PFSK-1 (cell line): Measurements from ENCODE around the gene MAGOH. TPM values are rescaled to one million over a fixed set of nuclear protein-coding genes. Genes with fewer than 3 reads are reported as not detected.
A peak's percentile ranks its signal among the peaks of the same experiment; 100 is the strongest.

ENCODE experiments used
- FOXP2 ChIP-seq: optimal IDR thresholded peaks from 2 replicates; pipeline ENCODE3; 2011; ENCODE audit warnings: borderline replicate concordance, control low read depth, inconsistent platforms; ENCODE audit not compliant: insufficient read depth; ENCODE audit errors: extremely low read length, extremely low read depth
- POLR2AphosphoS5 ChIP-seq: IDR thresholded peaks from 2 replicates; pipeline ENCODE4 v1.6.1; 2012; ENCODE audit warnings: low read depth, mild to moderate bottlenecking, control low read depth, low read length, moderate library complexity
- SIN3A ChIP-seq: IDR thresholded peaks from 2 replicates; pipeline ENCODE4 v1.6.1; 2012; ENCODE audit warnings: mild to moderate bottlenecking, low read length, moderate library complexity, borderline replicate concordance; ENCODE audit not compliant: insufficient read depth
- TAF1 ChIP-seq: IDR thresholded peaks from 2 replicates; pipeline ENCODE4 v1.6.1; 2012; ENCODE audit warnings: low read length, control low read depth, borderline replicate concordance; ENCODE audit not compliant: insufficient read depth
- polyA plus RNA-seq: library from polyadenylated mRNA; unstranded; fragments of >200 nt; gene quantifications from one replicate; pipeline ENCODE4 v1.2.1, GENCODE V29; 2012; ENCODE audit warnings: low read depth, missing spikeins; ENCODE audit not compliant: insufficient read length
- TF ChIP-seq, protein P1 (sequence below), 2 experiments: IDR thresholded peaks; 2 replicates each; pipeline versions ENCODE4 v1.6.1 to v1.8.0; 2011 to 2012; ENCODE audit warnings: low read depth in 2 of 2, low read length in 2 of 2, control low read depth in 1 of 2, inconsistent platforms in 1 of 2, mild to moderate bottlenecking in 1 of 2, moderate library complexity in 1 of 2; ENCODE audit not compliant: insufficient read depth in 1 of 2

MAGOH gene
- polyA plus RNA-seq: 42.3 TPM

DNA sequence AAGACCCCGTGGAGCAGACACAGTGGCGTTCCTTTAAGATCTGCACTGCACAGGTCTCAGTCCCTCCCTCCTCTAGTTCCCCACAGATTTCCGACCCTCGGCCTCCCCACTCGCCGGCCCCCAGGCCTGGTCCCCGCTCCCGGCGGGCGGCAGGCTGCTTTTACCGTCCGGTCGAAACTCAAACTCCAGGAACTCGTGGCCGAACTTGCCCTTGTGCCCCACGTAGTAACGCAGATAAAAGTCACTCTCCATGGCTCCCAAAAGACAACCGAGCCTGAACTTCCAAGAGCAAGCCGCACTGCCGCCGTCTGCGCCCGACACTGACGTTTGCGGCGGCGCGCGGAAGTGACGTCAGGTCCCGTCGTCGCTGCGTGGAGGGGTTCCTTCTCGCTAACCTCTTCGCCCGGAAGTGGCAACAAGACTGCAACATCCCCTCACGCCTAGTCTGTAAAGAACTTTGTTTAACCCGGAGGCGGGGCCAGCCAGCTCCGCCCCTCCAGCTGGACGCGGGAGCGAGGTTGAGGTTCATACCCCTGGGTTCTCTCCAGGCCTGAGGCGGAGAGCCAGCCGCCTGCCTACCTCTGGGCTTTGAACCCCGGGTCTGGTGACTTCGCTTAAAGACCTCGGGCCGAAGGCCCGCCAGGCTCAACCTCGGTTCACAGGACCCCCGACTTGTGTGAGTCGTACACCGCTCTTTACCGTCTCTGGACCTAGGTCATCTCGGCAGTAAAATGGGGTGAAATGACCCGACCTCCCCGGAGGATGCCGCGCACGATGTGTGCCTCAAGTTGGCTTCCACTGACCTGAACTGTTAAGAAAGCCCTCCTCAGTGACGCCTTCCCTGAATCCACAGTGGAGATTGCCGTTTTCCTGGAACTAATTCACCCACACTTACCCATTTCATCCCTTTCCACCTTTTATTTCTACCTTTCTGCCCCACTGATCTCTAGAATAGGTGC, at the start of gene MAGOH:
Gene MAGOH, minus strand, starts transcription at position 322 of the 959 bp plus-strand sequence. Its CDS starts 70 bp downstream, at position 252.
- TF ChIP-seq TAF1 (peak; percentile 76; the same call in 1 of the 2 replicates), FOXP2 (peak; percentile 87), POLR2AphosphoS5 (peak; percentile 79), SIN3A (no peak; the same call in 1 of the 2 replicates)
- TF ChIP-seq, protein P1, sequence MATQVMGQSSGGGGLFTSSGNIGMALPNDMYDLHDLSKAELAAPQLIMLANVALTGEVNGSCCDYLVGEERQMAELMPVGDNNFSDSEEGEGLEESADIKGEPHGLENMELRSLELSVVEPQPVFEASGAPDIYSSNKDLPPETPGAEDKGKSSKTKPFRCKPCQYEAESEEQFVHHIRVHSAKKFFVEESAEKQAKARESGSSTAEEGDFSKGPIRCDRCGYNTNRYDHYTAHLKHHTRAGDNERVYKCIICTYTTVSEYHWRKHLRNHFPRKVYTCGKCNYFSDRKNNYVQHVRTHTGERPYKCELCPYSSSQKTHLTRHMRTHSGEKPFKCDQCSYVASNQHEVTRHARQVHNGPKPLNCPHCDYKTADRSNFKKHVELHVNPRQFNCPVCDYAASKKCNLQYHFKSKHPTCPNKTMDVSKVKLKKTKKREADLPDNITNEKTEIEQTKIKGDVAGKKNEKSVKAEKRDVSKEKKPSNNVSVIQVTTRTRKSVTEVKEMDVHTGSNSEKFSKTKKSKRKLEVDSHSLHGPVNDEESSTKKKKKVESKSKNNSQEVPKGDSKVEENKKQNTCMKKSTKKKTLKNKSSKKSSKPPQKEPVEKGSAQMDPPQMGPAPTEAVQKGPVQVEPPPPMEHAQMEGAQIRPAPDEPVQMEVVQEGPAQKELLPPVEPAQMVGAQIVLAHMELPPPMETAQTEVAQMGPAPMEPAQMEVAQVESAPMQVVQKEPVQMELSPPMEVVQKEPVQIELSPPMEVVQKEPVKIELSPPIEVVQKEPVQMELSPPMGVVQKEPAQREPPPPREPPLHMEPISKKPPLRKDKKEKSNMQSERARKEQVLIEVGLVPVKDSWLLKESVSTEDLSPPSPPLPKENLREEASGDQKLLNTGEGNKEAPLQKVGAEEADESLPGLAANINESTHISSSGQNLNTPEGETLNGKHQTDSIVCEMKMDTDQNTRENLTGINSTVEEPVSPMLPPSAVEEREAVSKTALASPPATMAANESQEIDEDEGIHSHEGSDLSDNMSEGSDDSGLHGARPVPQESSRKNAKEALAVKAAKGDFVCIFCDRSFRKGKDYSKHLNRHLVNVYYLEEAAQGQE (IDR thresholded peaks at IDR 0.05; ENCODE audit: insufficient read depth in 1 of 2, low read depth in 2 of 2, low read length in 2 of 2): no peak

DNA sequence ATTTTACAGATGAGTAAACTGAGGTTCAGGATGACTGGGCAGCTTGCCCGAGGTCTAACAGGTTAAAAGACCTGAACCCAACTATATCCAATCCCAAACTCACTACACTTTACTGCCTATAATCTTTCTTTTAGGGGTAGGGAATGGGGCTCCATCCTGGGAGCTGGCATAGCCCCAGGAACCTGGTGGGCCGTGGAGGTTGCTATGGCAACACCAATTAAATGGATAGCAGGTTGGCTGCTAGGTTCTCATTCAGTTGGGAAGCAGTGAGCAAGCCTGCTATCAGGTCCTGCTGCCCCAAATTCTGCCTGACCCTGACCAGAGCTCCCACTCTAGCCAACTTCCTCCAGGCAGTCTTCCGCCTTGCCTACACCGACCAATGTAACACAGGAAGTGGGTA, 48.6 kb upstream of the MAGOH start:
- TF ChIP-seq FOXP2 (no peak), SIN3A (no peak), TAF1 (no peak), POLR2AphosphoS5 (no peak)
- TF ChIP-seq, protein P1 (IDR thresholded peaks at IDR 0.05; ENCODE audit: insufficient read depth in 1 of 2, low read depth in 2 of 2, low read length in 2 of 2): no peak

DNA sequence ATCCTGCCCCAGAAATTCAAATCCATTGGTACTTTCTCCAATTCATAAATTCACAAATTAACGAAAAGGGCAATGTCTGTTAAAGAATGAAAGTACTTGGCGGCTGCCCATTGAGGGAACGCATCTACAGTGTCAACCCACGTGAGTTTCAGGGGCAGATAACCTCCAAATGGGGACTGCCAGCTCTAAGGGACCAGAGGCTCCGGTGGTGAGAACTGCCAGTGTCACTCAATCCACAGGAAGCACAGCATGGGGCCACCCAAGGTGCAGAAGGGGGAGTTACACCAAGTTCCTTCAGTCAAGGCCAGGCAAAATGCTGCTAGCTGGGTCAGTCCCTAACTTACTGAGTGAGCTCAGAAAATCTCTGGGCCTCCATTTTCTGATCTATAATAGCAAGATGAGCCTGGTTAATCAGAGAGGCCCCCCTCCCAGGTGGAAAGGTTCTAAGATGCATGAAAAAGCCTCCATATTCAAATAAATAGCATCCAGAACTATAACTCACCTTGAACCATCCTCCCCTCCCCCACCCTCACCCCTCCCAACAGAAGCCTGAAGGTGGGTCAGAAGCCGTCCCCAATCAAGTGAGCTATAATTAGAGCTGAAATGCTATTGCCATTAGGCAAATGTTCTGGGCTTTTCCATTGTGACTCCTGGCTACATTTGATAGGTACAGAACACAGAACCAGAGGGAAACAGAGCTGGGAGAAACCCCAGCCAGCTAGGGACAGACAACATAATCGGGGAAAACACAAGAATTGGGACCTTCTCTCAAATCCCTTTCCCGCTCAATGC, 47.8 kb upstream of the MAGOH start:
- no peak for TF ChIP-seq FOXP2
- no peak for TF ChIP-seq TAF1
- TF ChIP-seq, protein P1 (IDR thresholded peaks at IDR 0.05; ENCODE audit: insufficient read depth in 1 of 2, low read depth in 2 of 2, low read length in 2 of 2): no peak
- TF ChIP-seq POLR2AphosphoS5: no peak
- no peak for TF ChIP-seq SIN3A

DNA sequence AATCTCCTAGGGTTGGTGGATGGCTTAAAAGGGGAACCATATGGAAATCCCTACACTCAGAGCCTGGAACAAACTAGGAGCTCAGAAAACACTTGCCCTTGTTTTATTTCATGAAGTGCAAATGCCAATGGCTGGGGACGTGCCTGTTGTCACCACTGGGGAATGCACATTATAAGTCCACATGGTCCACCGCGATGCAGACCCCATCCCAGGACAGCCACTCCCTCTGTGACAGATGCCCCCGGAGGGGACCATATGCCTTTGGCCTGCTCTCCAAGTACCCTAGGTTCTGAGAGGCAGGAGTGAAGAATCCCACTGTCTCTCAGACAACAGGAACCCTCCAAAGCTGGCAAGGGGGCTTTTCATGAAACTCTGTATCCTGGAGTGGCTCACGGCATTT, 47.2 kb upstream of the MAGOH start:
- no peak for TF ChIP-seq TAF1
- TF ChIP-seq SIN3A: no peak
- TF ChIP-seq, protein P1 (IDR thresholded peaks at IDR 0.05; ENCODE audit: insufficient read depth in 1 of 2, low read depth in 2 of 2, low read length in 2 of 2): no peak
- no peak for TF ChIP-seq POLR2AphosphoS5
- no peak for TF ChIP-seq FOXP2
